ENCODE results near the gene EIF3A.
A peak's percentile ranks its signal among the peaks of the same experiment; 100 is the strongest.
"Not testable (repeated sequence)": the region's sequence is repeated elsewhere in the genome, so short reads cannot be mapped to it uniquely, and the experiment has no call there.

EIF3A gene

GRCh38 chr10:119101366-119102098, 20.9 kb upstream of the EIF3A start:
- DNase-seq (ENCODE audit: low read depth), result no peak

- DNase-seq (ENCODE audit: low read depth), result no peak
These were observed 20.0 kb upstream of the EIF3A start for GRCh38 chr10:119100434-119101238.

- no peak for DNase-seq (ENCODE audit: low read depth)
These were observed 18.0 kb upstream of the EIF3A start for GRCh38 chr10:119098576-119098975.

- not testable (repeated sequence) for DNase-seq (ENCODE audit: low read depth)
These were observed 16.2 kb upstream of the EIF3A start for GRCh38 chr10:119096641-119097415.

- no peak for DNase-seq (ENCODE audit: low read depth)
These were observed 15.0 kb upstream of the EIF3A start for GRCh38 chr10:119095640-119096039.

DNA sequence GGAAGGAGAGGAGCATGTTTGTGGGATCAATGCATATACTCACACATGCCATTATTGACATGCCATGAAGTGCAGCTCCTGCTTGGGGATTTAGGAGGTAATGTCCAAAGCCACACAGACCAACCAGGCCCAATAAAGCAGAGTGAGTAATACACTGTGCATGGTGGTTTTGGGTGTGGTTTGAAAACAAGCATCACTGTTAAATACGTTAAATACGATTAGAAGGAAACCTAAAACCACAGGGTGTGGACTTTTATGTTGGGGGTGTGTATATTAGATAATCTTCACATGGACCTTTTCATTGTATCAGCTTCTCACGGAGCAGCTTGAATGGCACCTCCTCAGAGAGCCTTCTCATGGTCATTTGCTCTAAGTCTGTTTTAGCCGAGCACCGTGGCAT, 10.4 kb upstream of the EIF3A start:
- peak; percentile 37 for DNase-seq (ENCODE audit: low read depth)

GRCh38 chr10:119090026-119090795, 9.6 kb upstream of the EIF3A start:
- peak; percentile 31 for DNase-seq (ENCODE audit: low read depth)

GRCh38 chr10:119087271-119087882, 6.8 kb upstream of the EIF3A start:
- no peak for DNase-seq (ENCODE audit: low read depth)

GRCh38 chr10:119084896-119085295, 4.3 kb upstream of the EIF3A start:
- DNase-seq (ENCODE audit: low read depth), result no peak

GRCh38 chr10:119079599-119080520, 757 bp downstream of the EIF3A start:
- DNase-seq (ENCODE audit: low read depth), result peak; percentile 41

GRCh38 chr10:119078422-119079179, 2.0 kb downstream of the EIF3A start:
- no peak for DNase-seq (ENCODE audit: low read depth)

- no peak for DNase-seq (ENCODE audit: low read depth)
These were observed 7.0 kb downstream of the EIF3A start for GRCh38 chr10:119073584-119073983.

DNA sequence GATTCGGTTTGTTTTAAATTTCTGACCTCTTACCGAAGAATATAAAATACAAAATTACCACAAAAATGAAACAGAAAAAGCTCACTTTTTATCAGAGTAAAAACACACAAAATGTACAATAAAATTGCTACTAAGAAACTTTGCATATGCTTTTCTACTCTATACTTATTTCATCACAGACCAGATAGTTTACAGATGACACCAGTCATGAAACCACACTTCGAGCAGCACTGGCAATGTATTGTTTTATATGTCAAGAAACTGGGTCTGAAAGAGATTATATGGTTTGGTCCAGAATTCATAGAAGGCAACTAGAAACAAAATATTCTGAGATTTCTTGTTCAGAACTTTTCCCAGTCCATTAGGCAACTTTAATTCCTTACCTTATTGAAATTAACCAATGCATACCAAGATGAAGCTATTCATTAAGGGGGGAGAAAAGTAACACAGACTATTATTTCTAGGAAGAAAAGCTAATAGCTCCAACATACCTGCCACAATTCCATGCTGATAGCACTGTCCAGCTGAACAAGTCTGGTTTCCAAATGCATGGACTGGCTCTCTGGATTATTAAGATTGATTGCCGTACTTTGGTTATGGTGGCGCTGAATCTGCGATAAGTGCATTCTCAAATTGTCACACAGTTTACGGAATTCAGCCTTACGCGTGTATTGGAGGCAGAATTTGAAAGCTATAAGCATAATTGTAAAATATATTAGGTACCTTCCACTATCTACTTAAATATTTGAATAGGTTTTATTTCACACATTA, 10.0 kb downstream of the EIF3A start:
- DNase-seq (ENCODE audit: low read depth), result no peak

- no peak for DNase-seq (ENCODE audit: low read depth)
These were observed 18.7 kb downstream of the EIF3A start for GRCh38 chr10:119061926-119062325.

DNA sequence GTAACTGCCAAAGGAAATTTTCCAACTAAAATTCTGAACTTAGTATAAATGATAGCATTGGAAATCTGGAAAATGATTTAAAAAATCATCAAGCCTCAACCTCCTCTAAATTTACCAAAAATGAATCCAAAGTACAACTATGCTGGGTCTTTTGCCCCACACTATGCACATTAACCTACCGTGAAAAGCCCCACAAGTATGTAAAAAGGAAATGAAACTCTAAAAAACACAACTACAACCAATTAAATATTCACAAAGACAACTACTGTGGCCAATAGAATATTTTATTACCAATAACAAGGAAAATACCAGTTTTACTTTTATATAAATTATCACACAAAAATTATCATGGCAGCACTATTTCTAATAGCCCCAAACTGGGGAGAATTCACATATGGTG, 19.3 kb downstream of the EIF3A start:
- DNase-seq (ENCODE audit: low read depth), result no peak

DNA sequence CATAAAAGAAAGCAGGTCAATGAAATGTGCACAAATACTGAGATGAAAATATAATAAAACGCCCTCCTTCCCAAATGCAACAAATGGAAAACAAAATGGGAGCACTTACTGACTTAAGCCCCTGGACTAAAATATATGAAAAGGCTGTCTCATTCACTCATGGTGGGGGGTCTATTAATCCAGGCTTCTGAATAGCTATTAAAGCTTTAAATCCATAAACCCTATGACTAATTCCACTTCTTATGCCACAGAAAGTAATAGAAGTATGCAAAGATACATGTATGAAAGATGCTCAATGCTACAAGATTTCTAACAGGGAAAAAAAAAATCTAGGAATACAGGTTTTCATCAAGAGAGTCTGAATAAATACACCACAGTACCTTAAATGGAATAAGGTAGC, 20.5 kb downstream of the EIF3A start:
- no peak for DNase-seq (ENCODE audit: low read depth)

GRCh38 chr10:119059557-119059956, 21.1 kb downstream of the EIF3A start:
- DNase-seq (ENCODE audit: low read depth), result no peak

DNA sequence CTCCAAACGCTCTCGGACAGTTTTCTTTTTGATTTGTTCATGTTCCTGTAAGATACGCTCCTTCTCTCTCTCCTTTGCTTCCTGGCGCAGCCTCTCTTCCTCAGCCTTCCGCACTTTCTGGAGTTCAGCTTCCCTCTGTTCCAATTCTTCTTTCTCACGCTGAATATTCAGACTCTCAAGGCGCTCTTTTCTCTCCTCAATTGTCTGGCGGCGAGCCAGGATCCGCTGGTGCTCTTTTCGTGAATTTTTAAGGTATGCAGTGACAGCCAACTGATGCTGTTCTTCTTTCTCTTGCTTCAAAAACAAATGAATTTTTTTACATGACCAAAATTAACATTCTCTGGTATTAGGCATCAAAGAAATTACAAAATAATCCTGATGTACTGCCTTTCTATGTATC, 22.6 kb downstream of the EIF3A start:
- no peak for DNase-seq (ENCODE audit: low read depth)

DNA sequence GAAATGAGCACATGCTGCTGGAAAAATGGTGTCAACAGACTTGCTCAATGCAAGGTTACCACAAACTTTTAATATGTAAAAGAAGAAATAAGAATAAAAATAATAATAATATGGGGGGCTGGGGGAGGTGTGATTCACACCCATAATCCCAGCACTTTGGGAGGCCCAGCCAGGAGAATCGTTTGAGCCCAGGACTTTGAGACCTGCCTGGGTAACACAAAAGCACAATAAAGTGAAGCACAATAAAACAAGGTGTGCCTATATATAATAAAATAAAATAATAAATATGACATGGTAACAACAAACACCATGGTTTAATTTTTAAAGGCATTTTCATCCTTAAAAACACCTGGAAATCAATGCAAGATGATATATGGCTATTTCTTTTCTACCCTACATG, 25.1 kb downstream of the EIF3A start:
- DNase-seq (ENCODE audit: low read depth), result no peak
